Mesothelial cell of epicardium (in vitro differentiated cells): ENCODE data around the gene FBN1. TPM values are rescaled to one million over a fixed set of nuclear protein-coding genes. Genes with fewer than 3 reads are reported as not detected.

ENCODE experiments used
- DNase-seq, 2 experiments: peaks; one replicate each; pipeline ENCODE4 v3.0.0; 2021; ENCODE audit warnings: low spot score in 2 of 2; ENCODE audit not compliant: unreplicated experiment in 2 of 2
- H3K27ac Mint-ChIP-seq: 2 replicates; pipeline ENCODE4 v1.8.0; 2021; ENCODE audit warnings: mixed read lengths
- H3K27me3 Mint-ChIP-seq: 2 replicates; pipeline ENCODE4 v1.8.0; 2021; ENCODE audit warnings: low read depth, mixed read lengths
- H3K36me3 Mint-ChIP-seq: 2 replicates; pipeline ENCODE4 v1.8.0; 2021; ENCODE audit warnings: mixed read lengths
- H3K4me1 Mint-ChIP-seq: 2 replicates; pipeline ENCODE4 v1.8.0; 2021; ENCODE audit warnings: mixed read lengths
- H3K4me3 Mint-ChIP-seq: 2 replicates; pipeline ENCODE4 v1.8.0; 2021; ENCODE audit warnings: mild to moderate bottlenecking, moderate library complexity, mixed read lengths
- H3K9me3 Mint-ChIP-seq: 2 replicates; pipeline ENCODE4 v1.8.0; 2021; ENCODE audit warnings: mixed read lengths
- total RNA-seq: library from RNA; stranded (reverse); gene quantifications from 3 replicates; pipeline ENCODE4 v1.2.1, GENCODE V29; 2021
- TF ChIP-seq, protein P1 (sequence below): fragments of 200-600 bp; sonication (generic); IDR thresholded peaks from one replicate; pipeline ENCODE4 v1.5.0; 2021; ENCODE audit warnings: antibody characterized with exemption; ENCODE audit not compliant: unreplicated experiment

The FBN1 gene
- total RNA-seq, 1 donor from 2014 or later: 67.9 TPM

DNA sequence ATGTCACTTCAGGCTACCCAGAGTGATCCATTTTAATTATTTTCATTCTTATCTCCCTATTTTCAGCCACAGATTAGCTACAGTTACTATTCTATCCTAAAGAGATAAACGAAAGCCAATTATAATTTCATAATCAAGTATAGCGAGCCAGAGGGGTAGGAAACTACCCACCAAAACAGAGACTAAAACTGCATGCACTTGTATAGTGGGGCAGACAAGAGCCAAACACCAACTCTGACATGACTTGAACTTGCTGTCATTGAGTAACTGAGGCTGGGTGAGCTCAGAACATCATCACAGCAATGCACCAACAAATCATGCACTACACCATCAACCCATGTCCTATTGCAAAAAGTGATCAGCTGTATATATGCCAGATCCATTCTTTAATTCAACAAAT is 64.8 kb downstream of the FBN1 start:
- Mint-ChIP-seq H3K36me3 (peaks cover 2% of the 10 kb centered on the region), H3K4me3 (no peak overlapping the region), H3K27me3 (no peaks in the 10 kb centered on the region), H3K9me3 (peaks cover 4% of the 10 kb centered on the region), H3K27ac (no peak overlapping the region), H3K4me1 (no peaks in the 10 kb centered on the region)
- DNase-seq: no peak
- TF ChIP-seq, protein P1, sequence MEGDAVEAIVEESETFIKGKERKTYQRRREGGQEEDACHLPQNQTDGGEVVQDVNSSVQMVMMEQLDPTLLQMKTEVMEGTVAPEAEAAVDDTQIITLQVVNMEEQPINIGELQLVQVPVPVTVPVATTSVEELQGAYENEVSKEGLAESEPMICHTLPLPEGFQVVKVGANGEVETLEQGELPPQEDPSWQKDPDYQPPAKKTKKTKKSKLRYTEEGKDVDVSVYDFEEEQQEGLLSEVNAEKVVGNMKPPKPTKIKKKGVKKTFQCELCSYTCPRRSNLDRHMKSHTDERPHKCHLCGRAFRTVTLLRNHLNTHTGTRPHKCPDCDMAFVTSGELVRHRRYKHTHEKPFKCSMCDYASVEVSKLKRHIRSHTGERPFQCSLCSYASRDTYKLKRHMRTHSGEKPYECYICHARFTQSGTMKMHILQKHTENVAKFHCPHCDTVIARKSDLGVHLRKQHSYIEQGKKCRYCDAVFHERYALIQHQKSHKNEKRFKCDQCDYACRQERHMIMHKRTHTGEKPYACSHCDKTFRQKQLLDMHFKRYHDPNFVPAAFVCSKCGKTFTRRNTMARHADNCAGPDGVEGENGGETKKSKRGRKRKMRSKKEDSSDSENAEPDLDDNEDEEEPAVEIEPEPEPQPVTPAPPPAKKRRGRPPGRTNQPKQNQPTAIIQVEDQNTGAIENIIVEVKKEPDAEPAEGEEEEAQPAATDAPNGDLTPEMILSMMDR: no peak

DNA sequence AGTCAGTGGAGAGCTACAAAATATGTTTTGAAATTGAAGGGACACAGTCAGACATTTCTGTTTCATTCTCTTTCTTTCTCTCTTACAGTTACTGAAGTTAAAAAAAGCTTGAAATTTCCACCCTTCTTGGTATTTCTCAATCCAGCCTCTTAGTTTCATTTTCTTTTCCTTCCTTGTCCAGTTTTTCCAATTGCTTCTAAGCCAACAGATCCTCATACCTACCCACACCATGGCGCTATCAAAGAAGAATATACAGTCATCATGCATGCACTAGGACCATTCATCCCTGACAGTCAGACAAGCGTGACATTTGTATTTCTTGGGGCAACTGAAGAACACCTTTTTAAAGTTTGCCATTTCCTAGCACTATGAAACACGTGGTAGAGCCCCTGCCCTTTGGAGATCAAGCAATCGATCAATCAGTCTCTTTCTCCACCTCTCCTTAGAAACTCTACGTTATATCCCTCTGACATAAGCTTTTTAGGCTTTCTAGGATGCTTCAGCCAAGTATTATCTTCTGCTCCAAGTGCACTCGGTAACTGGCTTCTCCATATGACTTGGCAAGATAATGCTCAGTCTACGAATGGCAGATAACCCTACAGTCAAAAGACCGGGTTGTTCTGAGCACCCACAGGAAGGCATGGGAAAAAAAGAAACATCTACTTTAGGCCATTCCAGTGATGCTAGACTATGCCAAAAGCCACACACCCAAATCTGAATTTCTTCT is 65.4 kb downstream of the FBN1 start:
- Mint-ChIP-seq H3K4me1 (no peaks in the 10 kb centered on the region), H3K4me3 (no peak overlapping the region), H3K27ac (no peak overlapping the region), H3K36me3 (peaks cover 2% of the 10 kb centered on the region), H3K9me3 (peaks cover 4% of the 10 kb centered on the region), H3K27me3 (no peaks in the 10 kb centered on the region)
- TF ChIP-seq, protein P1: no peak
- no peak for DNase-seq

DNA sequence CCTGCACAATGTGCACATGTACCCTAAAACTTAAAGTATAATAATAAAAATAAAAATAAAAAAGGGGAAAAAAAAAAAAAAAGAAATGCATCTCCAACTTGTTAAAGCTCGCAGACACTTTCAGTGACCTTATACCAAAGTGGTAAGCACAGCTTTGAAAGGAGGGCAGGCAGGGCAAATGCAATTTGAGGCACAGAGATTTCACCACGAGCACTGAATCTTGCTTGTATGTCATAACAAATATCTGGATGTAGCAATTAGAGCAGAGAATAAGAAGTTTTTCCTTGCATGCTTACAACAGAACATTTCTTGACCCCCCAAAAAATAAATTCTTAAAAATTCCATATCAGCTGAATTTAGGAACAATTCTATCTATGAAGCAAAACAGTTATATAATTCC is 66.5 kb downstream of the FBN1 start:
- H3K36me3 Mint-ChIP-seq: peaks cover 2% of the 10 kb centered on the region
- no peaks in the 10 kb centered on the region for H3K27me3 Mint-ChIP-seq
- H3K9me3 Mint-ChIP-seq: peaks cover 4% of the 10 kb centered on the region
- H3K4me3 Mint-ChIP-seq: no peak overlapping the region
- no peaks in the 10 kb centered on the region for H3K4me1 Mint-ChIP-seq
- TF ChIP-seq, protein P1: no peak
- H3K27ac Mint-ChIP-seq: no peak overlapping the region
- DNase-seq: no peak

DNA sequence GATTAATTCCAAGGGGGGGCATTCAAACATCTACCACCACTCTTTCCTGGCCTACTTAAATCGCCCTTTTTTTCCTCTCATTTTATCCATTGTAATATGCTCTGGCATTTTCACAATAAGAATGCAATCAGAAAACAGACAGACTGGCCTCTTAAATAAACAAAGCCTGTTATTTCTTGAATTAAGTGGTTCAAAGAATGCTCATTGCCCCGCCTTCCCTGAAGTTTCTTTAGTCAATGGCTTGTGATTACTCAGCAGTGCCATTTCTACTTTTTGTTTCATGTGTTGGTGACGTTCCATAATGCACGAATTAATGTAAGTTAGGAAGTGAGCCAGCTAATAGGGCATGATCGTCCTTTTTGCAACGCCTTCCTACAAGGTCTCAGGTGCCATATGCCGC is 68.0 kb downstream of the FBN1 start:
- Mint-ChIP-seq H3K36me3 (peaks cover 2% of the 10 kb centered on the region), H3K4me1 (no peaks in the 10 kb centered on the region), H3K27me3 (no peaks in the 10 kb centered on the region), H3K4me3 (no peak overlapping the region), H3K27ac (no peak overlapping the region), H3K9me3 (peaks cover 4% of the 10 kb centered on the region)
- no peak for DNase-seq
- TF ChIP-seq, protein P1: no peak

DNA sequence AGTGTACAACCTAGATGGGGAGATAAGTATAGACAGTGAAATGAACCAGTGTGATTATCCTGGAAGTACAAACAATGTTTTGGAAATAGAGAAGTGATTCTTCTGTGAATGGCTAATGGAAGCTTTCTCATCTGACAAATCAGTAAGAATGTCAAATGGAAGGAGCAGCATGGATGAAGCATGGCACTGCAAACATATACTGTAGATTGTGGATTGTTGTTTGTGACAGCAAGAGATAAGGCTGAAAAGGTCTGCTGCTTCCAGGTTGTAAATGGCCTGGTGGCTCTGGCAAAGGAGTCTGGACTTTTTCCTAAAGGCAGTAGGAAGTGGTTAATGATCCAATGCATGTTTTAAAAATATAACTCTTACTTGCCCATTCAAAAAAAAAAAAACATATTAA is 71.3 kb downstream of the FBN1 start:
- no peak overlapping the region for H3K27ac Mint-ChIP-seq
- peaks cover 2% of the 10 kb centered on the region for H3K36me3 Mint-ChIP-seq
- H3K4me1 Mint-ChIP-seq: no peaks in the 10 kb centered on the region
- TF ChIP-seq, protein P1: no peak
- no peaks in the 10 kb centered on the region for H3K27me3 Mint-ChIP-seq
- DNase-seq: no peak
- H3K4me3 Mint-ChIP-seq: no peak overlapping the region
- peaks cover 5% of the 10 kb centered on the region for H3K9me3 Mint-ChIP-seq

DNA sequence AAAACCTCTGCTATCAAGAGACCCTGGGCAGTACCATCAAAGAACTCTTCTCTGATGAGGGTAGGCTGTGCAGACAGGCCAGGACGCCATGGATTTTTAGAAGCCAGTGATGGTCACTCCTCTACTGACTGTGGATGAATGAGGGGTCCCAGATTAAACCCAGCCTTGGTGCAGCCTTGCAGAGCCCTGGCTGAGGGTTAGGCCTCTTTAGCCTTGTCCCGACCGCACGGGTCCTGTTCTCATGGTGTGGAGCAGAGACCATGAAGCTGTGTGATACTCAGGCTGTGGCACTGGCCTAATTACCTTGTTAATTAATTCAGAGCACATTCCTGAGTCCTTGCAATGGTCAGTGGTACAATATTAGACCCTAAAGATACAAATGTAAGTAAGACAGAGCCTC is 71.7 kb downstream of the FBN1 start:
- Mint-ChIP-seq H3K27ac (no peak overlapping the region), H3K4me3 (no peak overlapping the region), H3K4me1 (no peaks in the 10 kb centered on the region), H3K9me3 (peaks cover 9% of the 10 kb centered on the region), H3K36me3 (peaks cover 6% of the 10 kb centered on the region), H3K27me3 (no peaks in the 10 kb centered on the region)
- TF ChIP-seq, protein P1: no peak
- DNase-seq: no peak
